Cardiac muscle cell (in vitro differentiated cells and primary cell): ENCODE measurements around the gene ATP2C1. TPM values are rescaled to one million over a fixed set of nuclear protein-coding genes. Genes with fewer than 3 reads are reported as not detected.

Source experiments
- DNase-seq, 2 donors: peaks; one replicate each; pipeline versions ENCODE4 v3.0.0 to v3.0.0-alpha.2; 2010 to 2017; ENCODE audit warnings: low read depth in 1 of 2, low spot score in 1 of 2
- H3K27ac ChIP-seq: fragments of 200-600 bp; sonication (generic); 2 replicates; pipeline ENCODE4 v1.5.1; 2016
- H3K27me3 ChIP-seq: fragments of 200-600 bp; sonication (generic); 2 replicates; pipeline ENCODE4 v1.6.0; 2016; ENCODE audit warnings: control low read depth
- H3K36me3 ChIP-seq: fragments of 200-600 bp; sonication (generic); 2 replicates; pipeline ENCODE4 v1.5.1; 2016; ENCODE audit warnings: control low read depth
- H3K4me1 ChIP-seq: fragments of 200-600 bp; sonication (generic); 2 replicates; pipeline ENCODE4 v1.8.1; 2017; ENCODE audit warnings: low read depth, mild to moderate bottlenecking, mixed run types
- H3K4me3 ChIP-seq: fragments of 200-600 bp; sonication (generic); 2 replicates; pipeline ENCODE4 v1.5.1; 2016; ENCODE audit warnings: mild to moderate bottlenecking
- H3K9me3 ChIP-seq: fragments of 200-600 bp; sonication (generic); 2 replicates; pipeline ENCODE4 v1.5.1; 2017; ENCODE audit warnings: low read depth, mild to moderate bottlenecking, control low read depth
- CTCF ChIP-seq: IDR thresholded peaks from 2 replicates; pipeline ENCODE4 v1.5.1; 2012; ENCODE audit warnings: low read depth, mild to moderate bottlenecking, low read length
- polyA plus RNA-seq: library from polyadenylated mRNA; unstranded; fragments of >200 nt; fragmentation: Nextera tagmentation; extraction: Ambion mirVana; gene quantifications from 2 replicates; pipeline ENCODE4 v1.2.1, GENCODE V29; 2016
- total RNA-seq: library from RNA; depleted of rRNA; stranded (reverse); fragments of >200 nt; gene quantifications from 2 replicates; pipeline ENCODE4 v1.2.3, GENCODE V29; 2016

Gene ATP2C1
- total and polyA plus RNA-seq, 2 experiments from 2014 or later, result 31.4 to 32.9 TPM

- Histone ChIP-seq H3K27me3 (no peaks in the 10 kb centered on the region), H3K36me3 (no peaks in the 10 kb centered on the region), H3K9me3 (no peaks in the 10 kb centered on the region), H3K4me3 (no peak overlapping the region), H3K4me1 (no peaks in the 10 kb centered on the region), H3K27ac (no peak overlapping the region)
- DNase-seq, result no peak
- TF ChIP-seq CTCF, result no peak
These were observed 154.1 kb downstream of the ATP2C1 start for GRCh38 chr3:131048030-131048429.

DNA sequence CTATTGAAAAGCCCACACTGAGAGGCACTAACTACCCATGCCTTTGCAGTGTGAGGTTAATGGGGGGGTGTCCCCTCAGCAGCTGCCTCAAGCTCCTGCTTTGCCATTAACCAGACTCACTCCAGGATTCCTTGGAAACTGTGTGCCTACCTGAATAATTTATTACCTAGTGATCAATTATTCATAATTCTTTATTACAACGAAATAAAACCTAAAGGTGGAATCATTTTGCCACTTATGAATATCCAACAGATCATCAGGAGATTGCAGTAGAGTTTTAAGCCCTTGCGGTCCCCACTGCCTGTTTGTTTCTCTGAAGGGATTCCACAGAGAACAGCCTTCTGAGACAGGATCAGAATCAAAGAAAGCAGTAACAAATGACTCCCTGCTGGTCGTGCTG lies 156.1 kb downstream of the ATP2C1 start:
- Histone ChIP-seq H3K9me3 (no peaks in the 10 kb centered on the region), H3K4me1 (no peaks in the 10 kb centered on the region), H3K4me3 (no peak overlapping the region), H3K36me3 (no peaks in the 10 kb centered on the region), H3K27me3 (no peaks in the 10 kb centered on the region), H3K27ac (no peak overlapping the region)
- no peak for TF ChIP-seq CTCF
- DNase-seq, result no peak

DNA sequence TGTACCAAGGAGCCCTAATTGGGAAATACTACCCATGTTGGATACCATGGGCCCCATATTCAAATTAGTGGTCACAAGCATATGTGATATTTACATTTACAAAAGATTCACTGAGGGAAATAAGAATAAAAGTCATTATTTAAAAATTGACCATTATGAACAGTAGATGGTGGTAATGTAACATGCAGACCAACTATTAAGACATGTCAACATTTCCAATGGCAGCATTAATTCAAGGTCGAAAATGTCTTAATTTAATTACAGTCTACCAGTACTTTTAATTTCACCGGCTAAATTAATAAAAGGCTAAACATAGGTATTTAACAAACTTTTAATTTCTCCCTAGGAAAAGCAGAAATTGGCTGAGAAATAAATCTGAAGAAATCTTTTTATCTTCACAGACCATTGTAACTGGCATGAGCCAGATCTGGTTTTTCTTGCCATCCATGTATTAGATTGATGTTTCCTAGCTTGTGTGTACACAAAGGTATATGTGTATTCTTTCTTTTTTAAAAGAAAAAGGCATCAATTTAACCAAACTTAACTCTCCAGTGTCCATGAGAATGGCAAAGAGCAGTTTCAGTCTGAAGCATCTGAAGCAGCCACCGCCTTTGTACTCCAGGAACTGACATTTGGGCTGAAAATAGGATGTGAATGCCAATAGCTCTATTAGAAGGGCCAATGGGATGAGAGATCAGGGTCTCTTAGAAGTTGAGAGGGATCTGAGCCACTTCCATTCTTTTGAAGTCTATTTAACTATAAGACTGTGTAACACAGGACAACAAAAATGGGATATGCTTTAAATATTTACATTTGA lies 159.4 kb downstream of the ATP2C1 start:
- H3K4me3 ChIP-seq, result no peak overlapping the region
- H3K9me3 ChIP-seq, result no peaks in the 10 kb centered on the region
- peak in 1 of 2 donors; percentile 55 for DNase-seq
- no peaks in the 10 kb centered on the region for H3K27me3 ChIP-seq
- H3K4me1 ChIP-seq, result no peaks in the 10 kb centered on the region
- no peaks in the 10 kb centered on the region for H3K36me3 ChIP-seq
- peak; percentile 41 for TF ChIP-seq CTCF
- no peak overlapping the region for H3K27ac ChIP-seq

Other genes with a start within 250 kb of the ATP2C1 start
- 19.4 and 25.1 TPM in 2 replicates for gene PIK3R4, start 147.3 kb upstream of the ATP2C1 start, total RNA-seq
- gene PIK3R4, start 147.3 kb upstream of the ATP2C1 start, polyA plus RNA-seq, result 23.2 and 27.0 TPM in 2 replicates
- 2.0 and 2.9 TPM in 2 replicates for gene ASTE1, start 132.7 kb downstream of the ATP2C1 start, total RNA-seq
- gene ASTE1, start 132.7 kb downstream of the ATP2C1 start, polyA plus RNA-seq, result 5.9 and 9.7 TPM in 2 replicates
- gene NEK11, start 132.8 kb downstream of the ATP2C1 start, total RNA-seq, result 2.0 and 2.1 TPM in 2 replicates
- 1.7 and 1.8 TPM in 2 replicates for gene NEK11, start 132.8 kb downstream of the ATP2C1 start, polyA plus RNA-seq